Activated naive CD8-positive, alpha-beta T cell treated with anti-CD3 and anti-CD28 coated beads, Interleukin-2, amount 50 U/mL, for 24 hours (primary cell): ENCODE measurements around the gene NF1.
"Not testable (repeated sequence)": the region's sequence is repeated elsewhere in the genome, so short reads cannot be mapped to it uniquely, and the experiment has no call there.

ENCODE experiments used
- ATAC-seq: fragments of 150-1000 bp; cut with Tn5 transposase; one replicate; pipeline ENCODE4 v1.10.0; 2021
- DNase-seq: peaks from one replicate; pipeline ENCODE4 v3.0.0; 2021
- H3K27ac Mint-ChIP-seq: one replicate; pipeline ENCODE4 v1.8.0; 2021; ENCODE audit warnings: mild to moderate bottlenecking, mixed read lengths
- H3K27me3 Mint-ChIP-seq: one replicate; pipeline ENCODE4 v1.8.0; 2021; ENCODE audit warnings: mixed read lengths
- H3K36me3 Mint-ChIP-seq: one replicate; pipeline ENCODE4 v1.8.0; 2021; ENCODE audit warnings: low read depth, mixed read lengths
- H3K4me1 Mint-ChIP-seq: one replicate; pipeline ENCODE4 v1.8.0; 2021; ENCODE audit warnings: mixed read lengths
- H3K4me3 Mint-ChIP-seq: one replicate; pipeline ENCODE4 v1.8.0; 2021; ENCODE audit warnings: mild to moderate bottlenecking, moderate library complexity, mixed read lengths
- H3K9me3 Mint-ChIP-seq: one replicate; pipeline ENCODE4 v1.8.0; 2021; ENCODE audit warnings: mixed read lengths

NF1 gene

GRCh38 chr17:31094600-31095235 is at the start of gene NF1:
TSS of gene NF1 (plus strand) at chr17:31094977. CDS start at chr17:31095310, 333 bp downstream.
- DNase-seq: peak; percentile 91
- no peaks in the 10 kb centered on the region for H3K36me3 Mint-ChIP-seq
- peak within 1 kb of the TSS; percentile 89 for H3K4me3 Mint-ChIP-seq
- H3K4me1 Mint-ChIP-seq: peaks cover 13% of the 10 kb centered on the region
- H3K27me3 Mint-ChIP-seq: no peaks in the 10 kb centered on the region
- H3K9me3 Mint-ChIP-seq: no peaks in the 10 kb centered on the region
- peak within 1 kb of the TSS; percentile 86 for H3K27ac Mint-ChIP-seq
- ATAC-seq: peak; percentile 84

GRCh38 chr17:31046856-31047425 is 47.8 kb upstream of the NF1 start:
- not testable (repeated sequence) for H3K36me3 Mint-ChIP-seq, ATAC-seq, DNase-seq, H3K4me3 Mint-ChIP-seq, H3K4me1 Mint-ChIP-seq, H3K27me3 Mint-ChIP-seq, H3K27ac Mint-ChIP-seq, H3K9me3 Mint-ChIP-seq

- Mint-ChIP-seq H3K36me3 (no peaks in the 10 kb centered on the region), H3K27me3 (no peaks in the 10 kb centered on the region), H3K4me1 (peaks cover 9% of the 10 kb centered on the region), H3K27ac (no peak overlapping the region), H3K4me3 (no peak overlapping the region), H3K9me3 (no peaks in the 10 kb centered on the region)
- DNase-seq (no peak), ATAC-seq (no peak)
Measured at GRCh38 chr17:31048142-31048541, 46.6 kb upstream of the NF1 start.

- H3K27ac Mint-ChIP-seq: no peak overlapping the region
- no peaks in the 10 kb centered on the region for H3K36me3 Mint-ChIP-seq
- peaks cover 9% of the 10 kb centered on the region for H3K4me1 Mint-ChIP-seq
- H3K27me3 Mint-ChIP-seq: no peaks in the 10 kb centered on the region
- no peak for DNase-seq
- H3K9me3 Mint-ChIP-seq: no peaks in the 10 kb centered on the region
- no peak for ATAC-seq
- no peak overlapping the region for H3K4me3 Mint-ChIP-seq
Measured at GRCh38 chr17:31048780-31049179, 46.0 kb upstream of the NF1 start.

- no peak overlapping the region for H3K27ac Mint-ChIP-seq
- H3K9me3 Mint-ChIP-seq: no peaks in the 10 kb centered on the region
- ATAC-seq (no peak), DNase-seq (no peak)
- H3K27me3 Mint-ChIP-seq: no peaks in the 10 kb centered on the region
- no peak overlapping the region for H3K4me3 Mint-ChIP-seq
- no peaks in the 10 kb centered on the region for H3K36me3 Mint-ChIP-seq
- peaks cover 9% of the 10 kb centered on the region for H3K4me1 Mint-ChIP-seq
Measured at GRCh38 chr17:31050948-31051347, 43.8 kb upstream of the NF1 start.

- no peaks in the 10 kb centered on the region for H3K36me3 Mint-ChIP-seq
- no peak for DNase-seq
- peaks cover 9% of the 10 kb centered on the region for H3K4me1 Mint-ChIP-seq
- H3K27me3 Mint-ChIP-seq: no peaks in the 10 kb centered on the region
- H3K4me3 Mint-ChIP-seq: no peak overlapping the region
- ATAC-seq: no peak
- no peak overlapping the region for H3K27ac Mint-ChIP-seq
- no peaks in the 10 kb centered on the region for H3K9me3 Mint-ChIP-seq
Measured at GRCh38 chr17:31051506-31051905, 43.3 kb upstream of the NF1 start.

GRCh38 chr17:31052187-31052889 is 42.4 kb upstream of the NF1 start:
- no peaks in the 10 kb centered on the region for H3K9me3 Mint-ChIP-seq
- peaks cover 9% of the 10 kb centered on the region for H3K4me1 Mint-ChIP-seq
- no peaks in the 10 kb centered on the region for H3K36me3 Mint-ChIP-seq
- H3K27ac Mint-ChIP-seq: no peak overlapping the region
- no peak overlapping the region for H3K4me3 Mint-ChIP-seq
- ATAC-seq (peak; percentile 20), DNase-seq (no peak)
- H3K27me3 Mint-ChIP-seq: no peaks in the 10 kb centered on the region

GRCh38 chr17:31053071-31053470 is 41.7 kb upstream of the NF1 start:
- Mint-ChIP-seq H3K9me3 (no peaks in the 10 kb centered on the region), H3K27ac (no peak overlapping the region), H3K4me1 (peaks cover 9% of the 10 kb centered on the region), H3K27me3 (no peaks in the 10 kb centered on the region), H3K4me3 (no peak overlapping the region), H3K36me3 (no peaks in the 10 kb centered on the region)
- no peak for DNase-seq
- no peak for ATAC-seq

GRCh38 chr17:31054761-31055160 is 40.0 kb upstream of the NF1 start:
- Mint-ChIP-seq H3K27me3 (no peaks in the 10 kb centered on the region), H3K9me3 (no peaks in the 10 kb centered on the region), H3K4me3 (no peak overlapping the region), H3K36me3 (no peaks in the 10 kb centered on the region), H3K27ac (no peak overlapping the region), H3K4me1 (peaks cover 9% of the 10 kb centered on the region)
- DNase-seq (no peak), ATAC-seq (no peak)

GRCh38 chr17:31058976-31059375 is 35.8 kb upstream of the NF1 start:
- DNase-seq: no peak
- Mint-ChIP-seq H3K4me3 (no peak overlapping the region), H3K27ac (no peak overlapping the region), H3K9me3 (no peaks in the 10 kb centered on the region), H3K36me3 (no peaks in the 10 kb centered on the region), H3K27me3 (no peaks in the 10 kb centered on the region), H3K4me1 (peaks cover 2% of the 10 kb centered on the region)
- ATAC-seq: no peak

- Mint-ChIP-seq H3K4me3 (no peak overlapping the region), H3K36me3 (no peaks in the 10 kb centered on the region), H3K4me1 (peaks cover 2% of the 10 kb centered on the region), H3K9me3 (no peaks in the 10 kb centered on the region), H3K27me3 (no peaks in the 10 kb centered on the region), H3K27ac (no peak overlapping the region)
- ATAC-seq (no peak), DNase-seq (no peak)
Measured at GRCh38 chr17:31060791-31061550, 33.8 kb upstream of the NF1 start.

- peaks cover 2% of the 10 kb centered on the region for H3K4me1 Mint-ChIP-seq
- H3K27me3 Mint-ChIP-seq: no peaks in the 10 kb centered on the region
- DNase-seq: peak; percentile 8
- no peaks in the 10 kb centered on the region for H3K36me3 Mint-ChIP-seq
- H3K9me3 Mint-ChIP-seq: no peaks in the 10 kb centered on the region
- H3K27ac Mint-ChIP-seq: no peak overlapping the region
- H3K4me3 Mint-ChIP-seq: no peak overlapping the region
- ATAC-seq: no peak
Measured at GRCh38 chr17:31061678-31062077, 33.1 kb upstream of the NF1 start.

GRCh38 chr17:31062346-31062745 is 32.4 kb upstream of the NF1 start:
- no peaks in the 10 kb centered on the region for H3K27me3 Mint-ChIP-seq
- H3K27ac Mint-ChIP-seq: no peak overlapping the region
- no peaks in the 10 kb centered on the region for H3K9me3 Mint-ChIP-seq
- DNase-seq: no peak
- H3K4me3 Mint-ChIP-seq: no peak overlapping the region
- peaks cover 2% of the 10 kb centered on the region for H3K4me1 Mint-ChIP-seq
- no peak for ATAC-seq
- no peaks in the 10 kb centered on the region for H3K36me3 Mint-ChIP-seq

- no peaks in the 10 kb centered on the region for H3K36me3 Mint-ChIP-seq
Measured at GRCh38 chr17:31064707-31065106, 30.1 kb upstream of the NF1 start.

More at GRCh38 chr17:31064707-31065106, 30.1 kb upstream of the NF1 start:
- no peak overlapping the region for H3K27ac Mint-ChIP-seq
- H3K9me3 Mint-ChIP-seq: no peaks in the 10 kb centered on the region
- H3K27me3 Mint-ChIP-seq: no peaks in the 10 kb centered on the region
- DNase-seq: no peak
- no peak overlapping the region for H3K4me3 Mint-ChIP-seq
- no peak for ATAC-seq
- peaks cover 3% of the 10 kb centered on the region for H3K4me1 Mint-ChIP-seq
